Breast epithelium (tissue), 4 donors: ENCODE results near the gene CTNNA1. TPM values are rescaled to one million over a fixed set of nuclear protein-coding genes. Genes with fewer than 3 reads are reported as not detected.

Source experiments
- DNase-seq, 2 donors: peaks; one replicate each; pipeline ENCODE4 v3.0.0-alpha.2; 2019; ENCODE audit warnings: low spot score in 2 of 2
- H3K27ac ChIP-seq, 2 donors: fragments of 200-600 bp; sonication (generic) in 1 of 2; one replicate each; pipeline ENCODE4 v1.5.1; 2016 to 2019; ENCODE audit warnings: mild to moderate bottlenecking in 1 of 2
- H3K27me3 ChIP-seq, 2 donors: fragments of 200-600 bp; sonication (generic) in 1 of 2; one replicate each; pipeline versions ENCODE4 v1.5.1 to v1.6.0; 2017 to 2019; ENCODE audit warnings: control low read depth in 1 of 2, mild to moderate bottlenecking in 1 of 2
- H3K36me3 ChIP-seq: fragments of 200-600 bp; one replicate; pipeline ENCODE4 v1.5.1; 2019
- H3K4me1 ChIP-seq, 2 donors: fragments of 200-600 bp; sonication (generic); one replicate each; pipeline ENCODE4 v1.5.1; 2016 to 2019; ENCODE audit warnings: control low read depth in 1 of 2
- H3K4me3 ChIP-seq, 3 donors: fragments of 200-600 bp; sonication (generic); 1 replicate in 2 of 3; 2 replicates in 1 of 3; pipeline ENCODE4 v1.5.1; 2016 to 2019; ENCODE audit warnings: mild to moderate bottlenecking in 3 of 3, moderate library complexity in 2 of 3
- H3K9me3 ChIP-seq, 2 donors: fragments of 200-600 bp; sonication (generic) in 1 of 2; one replicate each; pipeline ENCODE4 v1.5.1; 2016 to 2019; ENCODE audit warnings: control low read depth in 1 of 2
- POLR2A ChIP-seq: fragments of 450-650 bp; IDR thresholded peaks from one replicate; pipeline ENCODE4 v1.6.1; 2016; ENCODE audit warnings: antibody characterized with exemption, mild to moderate bottlenecking, moderate library complexity
- POLR2AphosphoS5 ChIP-seq, 3 donors: sonication (generic); formaldehyde crosslinking; IDR thresholded peaks; one replicate each; pipeline ENCODE4 v1.6.1; 2017; ENCODE audit warnings: antibody characterized with exemption in 3 of 3
- intact Hi-C: fragments of 100-400 bp; cut with DNase I; formaldehyde crosslinking; loops from one replicate; pipeline ENCODE4 v1.15.1; 2023; ENCODE audit warnings: low total_unique reads
- total RNA-seq, 3 donors: library from RNA; depleted of rRNA; stranded (reverse); fragments of >200 nt; gene quantifications; one replicate each; pipeline ENCODE4 v1.1.0, GENCODE V29; 2016
- TF ChIP-seq, protein P1 (sequence below), 3 donors: fragments of 450-650 bp; IDR thresholded peaks; one replicate each; pipeline ENCODE4 v1.5.1; 2016 to 2017; ENCODE audit warnings: antibody characterized with exemption in 3 of 3, mild to moderate bottlenecking in 3 of 3, moderate library complexity in 3 of 3

The CTNNA1 gene
- total RNA-seq, 3 donors from 2014 or later = 314 to 389 (median 321) TPM

- TF ChIP-seq, protein P1, sequence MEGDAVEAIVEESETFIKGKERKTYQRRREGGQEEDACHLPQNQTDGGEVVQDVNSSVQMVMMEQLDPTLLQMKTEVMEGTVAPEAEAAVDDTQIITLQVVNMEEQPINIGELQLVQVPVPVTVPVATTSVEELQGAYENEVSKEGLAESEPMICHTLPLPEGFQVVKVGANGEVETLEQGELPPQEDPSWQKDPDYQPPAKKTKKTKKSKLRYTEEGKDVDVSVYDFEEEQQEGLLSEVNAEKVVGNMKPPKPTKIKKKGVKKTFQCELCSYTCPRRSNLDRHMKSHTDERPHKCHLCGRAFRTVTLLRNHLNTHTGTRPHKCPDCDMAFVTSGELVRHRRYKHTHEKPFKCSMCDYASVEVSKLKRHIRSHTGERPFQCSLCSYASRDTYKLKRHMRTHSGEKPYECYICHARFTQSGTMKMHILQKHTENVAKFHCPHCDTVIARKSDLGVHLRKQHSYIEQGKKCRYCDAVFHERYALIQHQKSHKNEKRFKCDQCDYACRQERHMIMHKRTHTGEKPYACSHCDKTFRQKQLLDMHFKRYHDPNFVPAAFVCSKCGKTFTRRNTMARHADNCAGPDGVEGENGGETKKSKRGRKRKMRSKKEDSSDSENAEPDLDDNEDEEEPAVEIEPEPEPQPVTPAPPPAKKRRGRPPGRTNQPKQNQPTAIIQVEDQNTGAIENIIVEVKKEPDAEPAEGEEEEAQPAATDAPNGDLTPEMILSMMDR (IDR thresholded peaks at IDR 0.05) = no peak
- TF ChIP-seq POLR2A (no peak), POLR2AphosphoS5 (IDR thresholded peaks at IDR 0.05) (no peak)
- Histone ChIP-seq H3K4me3 (no peak overlapping the region), H3K27me3 (no peaks in the 10 kb centered on the region), H3K36me3 (peaks cover 18% of the 10 kb centered on the region), H3K9me3 (no peaks in the 10 kb centered on the region), H3K4me1 (no peaks in the 10 kb centered on the region), H3K27ac (no peak overlapping the region)
- intact Hi-C loops = no loop called here
- peak in 1 of 2 donors; percentile 15 for DNase-seq
Measured at GRCh38 chr5:138932171-138932810, 179.1 kb downstream of the CTNNA1 start.

DNA sequence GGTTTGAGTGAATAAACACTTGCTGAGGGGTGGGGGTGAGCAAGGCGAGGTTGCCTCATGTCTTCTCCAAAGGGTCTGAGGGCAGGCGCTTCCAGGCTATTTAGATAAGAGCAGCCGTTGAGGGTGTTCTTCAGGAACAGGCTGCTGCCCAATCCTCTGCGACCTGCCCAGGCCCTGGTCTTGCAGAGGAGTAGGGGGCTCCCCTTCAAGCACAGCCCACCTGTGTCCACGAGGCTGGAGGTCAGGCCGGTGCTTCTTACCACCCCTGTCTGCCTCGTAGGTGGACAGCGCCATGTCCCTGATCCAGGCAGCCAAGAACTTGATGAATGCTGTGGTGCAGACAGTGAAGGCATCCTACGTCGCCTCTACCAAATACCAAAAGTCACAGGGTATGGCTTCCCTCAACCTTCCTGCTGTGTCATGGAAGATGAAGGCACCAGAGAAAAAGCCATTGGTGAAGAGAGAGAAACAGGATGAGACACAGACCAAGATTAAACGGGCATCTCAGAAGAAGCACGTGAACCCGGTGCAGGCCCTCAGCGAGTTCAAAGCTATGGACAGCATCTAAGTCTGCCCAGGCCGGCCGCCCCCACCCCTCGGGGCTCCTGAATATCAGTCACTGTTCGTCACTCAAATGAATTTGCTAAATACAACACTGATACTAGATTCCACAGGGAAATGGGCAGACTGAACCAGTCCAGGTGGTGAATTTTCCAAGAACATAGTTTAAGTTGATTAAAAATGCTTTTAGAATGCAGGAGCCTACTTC is 180.5 kb downstream of the CTNNA1 start:
- Histone ChIP-seq H3K36me3 (peaks cover 18% of the 10 kb centered on the region), H3K27ac (no peak overlapping the region), H3K4me1 (no peaks in the 10 kb centered on the region), H3K9me3 (no peaks in the 10 kb centered on the region), H3K4me3 (no peak overlapping the region), H3K27me3 (no peaks in the 10 kb centered on the region)
- DNase-seq = no peak
- intact Hi-C loops = no loop called here
- TF ChIP-seq POLR2A (no peak), POLR2AphosphoS5 (IDR thresholded peaks at IDR 0.05) (no peak)
- TF ChIP-seq, protein P1 (IDR thresholded peaks at IDR 0.05) = no peak

DNA sequence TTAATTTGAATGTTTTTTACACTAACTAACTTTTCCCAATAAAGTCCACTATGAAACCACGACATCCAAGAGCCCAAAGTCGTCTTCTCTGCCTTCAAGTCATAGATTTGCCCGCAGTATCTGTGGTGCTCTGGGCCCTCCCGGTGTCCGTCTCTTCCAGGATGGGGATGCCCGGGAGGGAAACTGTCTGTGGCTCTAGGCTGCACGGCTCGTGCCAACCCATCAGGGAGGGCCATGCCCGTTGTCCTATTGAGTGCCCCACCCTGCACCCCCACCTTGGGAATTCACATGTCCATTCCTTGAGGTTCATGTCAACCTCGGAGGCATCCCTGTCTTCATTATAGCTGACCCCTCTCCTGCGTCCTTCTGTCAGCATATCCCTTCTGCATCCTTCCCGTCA is 181.7 kb downstream of the CTNNA1 start:
- peak in 1 of 2 donors; percentile 17 for DNase-seq
- no peak overlapping the region for H3K4me3 ChIP-seq
- H3K9me3 ChIP-seq = no peaks in the 10 kb centered on the region
- TF ChIP-seq POLR2A = no peak
- no peak for TF ChIP-seq POLR2AphosphoS5 (IDR thresholded peaks at IDR 0.05)
- TF ChIP-seq, protein P1 (IDR thresholded peaks at IDR 0.05) = no peak
- H3K27me3 ChIP-seq = no peaks in the 10 kb centered on the region
- intact Hi-C loops = no loop called here
- H3K36me3 ChIP-seq = peaks cover 18% of the 10 kb centered on the region
- H3K27ac ChIP-seq = no peak overlapping the region
- no peaks in the 10 kb centered on the region for H3K4me1 ChIP-seq

- Histone ChIP-seq H3K4me1 (no peaks in the 10 kb centered on the region), H3K27me3 (no peaks in the 10 kb centered on the region), H3K36me3 (peaks cover 18% of the 10 kb centered on the region), H3K9me3 (no peaks in the 10 kb centered on the region), H3K4me3 (no peak overlapping the region), H3K27ac (no peak overlapping the region)
- peak in 1 of 2 donors; percentile 18 for DNase-seq
- intact Hi-C loops = no loop called here
- TF ChIP-seq POLR2A = no peak
- TF ChIP-seq, protein P1 (IDR thresholded peaks at IDR 0.05) = no peak
- no peak for TF ChIP-seq POLR2AphosphoS5 (IDR thresholded peaks at IDR 0.05)
Measured at GRCh38 chr5:138935466-138935865, 182.2 kb downstream of the CTNNA1 start.
